Endothelial cell of hepatic sinusoid (primary cell): ENCODE data around the gene ANGEL1.

Source experiments
- in situ Hi-C: cut with HindIII; loops from 2 replicates; pipeline ENCODE4 v1.10.0; 2017; ENCODE audit warnings: low sequenced_read_pairs

ANGEL1 gene

GRCh38 chr14:76767681-76768656, 44.7 kb downstream of the ANGEL1 start:
- in situ Hi-C loops = no loop called here

- in situ Hi-C loops = no loop called here
These were observed 47.2 kb downstream of the ANGEL1 start for GRCh38 chr14:76765461-76765931.

GRCh38 chr14:76763096-76764041, 49.3 kb downstream of the ANGEL1 start:
- in situ Hi-C loops = no loop called here

- in situ Hi-C loops = no loop called here
These were observed 50.1 kb downstream of the ANGEL1 start for GRCh38 chr14:76762411-76763095.

GRCh38 chr14:76761960-76762410, 50.7 kb downstream of the ANGEL1 start:
- in situ Hi-C loops = no loop called here

GRCh38 chr14:76761136-76761959, 51.3 kb downstream of the ANGEL1 start, which contains the start of gene VASH1:
TSS of gene VASH1 (plus strand) at chr14:76761468. CDS start at chr14:76762822, 1,354 bp downstream.
- in situ Hi-C loops = no loop called here

- in situ Hi-C loops = no loop called here
These were observed 52.1 kb downstream of the ANGEL1 start for GRCh38 chr14:76760331-76761135.

- in situ Hi-C loops = no loop called here
These were observed 53.1 kb downstream of the ANGEL1 start for GRCh38 chr14:76759589-76759988.

- in situ Hi-C loops = no loop called here
These were observed 56.3 kb downstream of the ANGEL1 start for GRCh38 chr14:76756371-76756750.

- in situ Hi-C loops = no loop called here
These were observed 56.9 kb downstream of the ANGEL1 start for GRCh38 chr14:76755610-76756370.

GRCh38 chr14:76754586-76754985, 58.1 kb downstream of the ANGEL1 start:
- in situ Hi-C loops = no loop called here

- in situ Hi-C loops = no loop called here
These were observed 59.0 kb downstream of the ANGEL1 start for GRCh38 chr14:76753541-76754198.

GRCh38 chr14:76752744-76753143, 59.9 kb downstream of the ANGEL1 start:
- in situ Hi-C loops = no loop called here

GRCh38 chr14:76742966-76743365, 69.7 kb downstream of the ANGEL1 start:
- in situ Hi-C loops = no loop called here

- in situ Hi-C loops = no loop called here
These were observed 70.5 kb downstream of the ANGEL1 start for GRCh38 chr14:76742185-76742584.

- in situ Hi-C loops = no loop called here
These were observed 71.6 kb downstream of the ANGEL1 start for GRCh38 chr14:76741074-76741473.
